DMS79 treated with DMSO at 0.1 percent for 48 hours (cell line): Measurements from ENCODE around the gene MAGI2.
"Not testable (repeated sequence)": the region's sequence is repeated elsewhere in the genome, so short reads cannot be mapped to it uniquely, and the experiment has no call there.

Experiments used
- DNase-seq: peaks from one replicate; lab custom pipeline; 2025; lab: John Stamatoyannopoulos, UW

MAGI2 gene

GRCh38 chr7:78355834-78356233 lies 1097.6 kb downstream of the MAGI2 start:
- no peak for DNase-seq

- no peak for DNase-seq
Observed at GRCh38 chr7:78350926-78351325, 1102.5 kb downstream of the MAGI2 start.

GRCh38 chr7:78350391-78350790 lies 1103.1 kb downstream of the MAGI2 start:
- DNase-seq = no peak

GRCh38 chr7:78346827-78347226 lies 1106.6 kb downstream of the MAGI2 start:
- no peak for DNase-seq

GRCh38 chr7:78345979-78346378 lies 1107.5 kb downstream of the MAGI2 start:
- DNase-seq = peak; percentile 12

- DNase-seq = no peak
Observed at GRCh38 chr7:78345293-78345911, 1108.1 kb downstream of the MAGI2 start.

- DNase-seq = no peak
Observed at GRCh38 chr7:78334426-78334825, 1119.0 kb downstream of the MAGI2 start.

- DNase-seq = no peak
Observed at GRCh38 chr7:78333530-78334425, 1119.7 kb downstream of the MAGI2 start.

- peak; percentile 49 for DNase-seq
Observed at GRCh38 chr7:78329001-78329655, 1124.3 kb downstream of the MAGI2 start.

- no peak for DNase-seq
Observed at GRCh38 chr7:78327718-78328117, 1125.7 kb downstream of the MAGI2 start.

GRCh38 chr7:78326876-78327275 lies 1126.6 kb downstream of the MAGI2 start:
- DNase-seq = peak; percentile 57

- DNase-seq = no peak
Observed at GRCh38 chr7:78326189-78326588, 1127.3 kb downstream of the MAGI2 start.

GRCh38 chr7:78323118-78323517 lies 1130.3 kb downstream of the MAGI2 start:
- no peak for DNase-seq

GRCh38 chr7:78322231-78322630 lies 1131.2 kb downstream of the MAGI2 start:
- DNase-seq = not testable (repeated sequence)

GRCh38 chr7:78317371-78317770 lies 1136.1 kb downstream of the MAGI2 start:
- DNase-seq = no peak

- no peak for DNase-seq
Observed at GRCh38 chr7:78316110-78316509, 1137.4 kb downstream of the MAGI2 start.

- no peak for DNase-seq
Observed at GRCh38 chr7:78315119-78315518, 1138.3 kb downstream of the MAGI2 start.

GRCh38 chr7:78311181-78311580 lies 1142.3 kb downstream of the MAGI2 start:
- DNase-seq = no peak

- DNase-seq = no peak
Observed at GRCh38 chr7:78307892-78308291, 1145.6 kb downstream of the MAGI2 start.

GRCh38 chr7:78306634-78307033 lies 1146.8 kb downstream of the MAGI2 start:
- DNase-seq = no peak

- peak; percentile 50 for DNase-seq
Observed at GRCh38 chr7:78301407-78301806, 1152.1 kb downstream of the MAGI2 start.

GRCh38 chr7:78299088-78299487 lies 1154.4 kb downstream of the MAGI2 start:
- no peak for DNase-seq
